Activated gamma-delta T cell (primary cell): ENCODE data around the gene TBC1D22A.

Experiments
- DNase-seq: peaks from one replicate; lab custom pipeline; 2025; lab: John Stamatoyannopoulos, UW

TBC1D22A gene

GRCh38 chr22:46995501-46996360 lies 233.3 kb downstream of the TBC1D22A start:
- no peak for DNase-seq

GRCh38 chr22:46996595-46997310 lies 234.3 kb downstream of the TBC1D22A start:
- no peak for DNase-seq

- DNase-seq = no peak
These were observed 235.0 kb downstream of the TBC1D22A start for GRCh38 chr22:46997311-46997970.

- DNase-seq = no peak
These were observed 235.9 kb downstream of the TBC1D22A start for GRCh38 chr22:46998331-46998730.

- no peak for DNase-seq
These were observed 237.8 kb downstream of the TBC1D22A start for GRCh38 chr22:47000256-47000655.

- DNase-seq = no peak
These were observed 238.4 kb downstream of the TBC1D22A start for GRCh38 chr22:47000888-47001287.

GRCh38 chr22:47001288-47001687 lies 238.8 kb downstream of the TBC1D22A start:
- no peak for DNase-seq

GRCh38 chr22:47002692-47003091 lies 240.2 kb downstream of the TBC1D22A start:
- DNase-seq = no peak

- no peak for DNase-seq
These were observed 243.3 kb downstream of the TBC1D22A start for GRCh38 chr22:47005506-47006408.

GRCh38 chr22:47006433-47006832 lies 244.0 kb downstream of the TBC1D22A start:
- DNase-seq = no peak

GRCh38 chr22:47006869-47007268 lies 244.4 kb downstream of the TBC1D22A start:
- DNase-seq = no peak

- DNase-seq = no peak
These were observed 245.0 kb downstream of the TBC1D22A start for GRCh38 chr22:47007496-47007895.

- no peak for DNase-seq
These were observed 245.9 kb downstream of the TBC1D22A start for GRCh38 chr22:47008208-47008885.

GRCh38 chr22:47009304-47010101 lies 247.1 kb downstream of the TBC1D22A start:
- no peak for DNase-seq

- DNase-seq = no peak
These were observed 247.8 kb downstream of the TBC1D22A start for GRCh38 chr22:47010211-47010610.

- no peak for DNase-seq
These were observed 248.8 kb downstream of the TBC1D22A start for GRCh38 chr22:47011131-47011858.

GRCh38 chr22:47011859-47012258 lies 249.4 kb downstream of the TBC1D22A start:
- DNase-seq = no peak

GRCh38 chr22:47012589-47013370 lies 250.3 kb downstream of the TBC1D22A start:
- DNase-seq = no peak
